HG02678 (cell line): Measurements from ENCODE around the gene TNFRSF6B.
"Not testable (repeated sequence)": the region's sequence is repeated elsewhere in the genome, so short reads cannot be mapped to it uniquely, and the experiment has no call there.

Source experiments
- ATAC-seq: cut with Tn5 transposase; IDR thresholded peaks from one replicate; pipeline ENCODE4 v1.9.1; 2021; ENCODE audit warnings: mild to moderate bottlenecking, moderate library complexity; ENCODE audit not compliant: unreplicated experiment

Gene TNFRSF6B

GRCh38 chr20:63706852-63707557, 10.6 kb downstream of the TNFRSF6B start:
- peak; percentile 14 for ATAC-seq

DNA sequence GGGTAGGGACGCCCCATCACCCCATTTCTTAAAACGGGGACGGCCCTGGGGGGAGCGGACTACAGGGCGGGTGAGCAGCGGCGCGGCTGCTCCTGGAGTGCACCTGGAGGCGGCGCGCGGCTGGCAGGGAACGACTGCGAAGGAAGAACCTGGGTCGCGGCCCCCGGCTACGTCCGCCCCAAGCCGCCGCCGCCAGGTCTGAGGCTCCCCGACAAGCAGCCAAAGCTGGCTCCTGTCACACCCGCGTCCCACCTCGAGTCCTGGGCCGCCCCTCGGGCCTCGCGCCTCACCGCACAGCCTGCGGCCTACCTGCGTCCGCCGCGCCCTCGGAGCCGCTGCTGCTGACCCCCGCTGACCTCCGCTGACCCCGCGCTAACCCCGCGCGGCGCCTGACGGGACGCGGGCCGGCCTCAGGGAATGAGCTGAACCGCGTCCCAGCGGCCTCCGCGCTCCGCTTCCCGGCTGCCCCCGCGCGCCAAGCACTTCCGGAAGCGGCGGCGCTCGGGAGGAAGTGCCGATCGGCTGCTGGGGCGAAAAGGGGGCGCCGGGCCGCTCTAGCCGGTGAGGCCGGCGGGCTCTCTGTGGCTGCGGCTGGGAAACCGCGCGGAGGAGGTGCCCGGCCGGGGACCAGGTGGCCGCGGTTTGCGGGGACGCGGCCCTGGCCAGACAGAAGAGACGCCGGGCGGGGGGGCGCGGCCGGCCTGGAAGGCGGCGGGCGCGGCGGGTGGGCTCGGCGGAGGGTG, 11.3 kb downstream of the TNFRSF6B start, which contains the start of the genes ARFRP1 and ZGPAT:
ARFRP1 (minus strand) TSS at position 419 of the 743 bp plus-strand sequence. CDS start 885 bp downstream, outside the sequence.
ZGPAT (plus strand) TSS at position 482 of the 743 bp plus-strand sequence. CDS start 542 bp downstream, outside the sequence.
- peak; percentile 80 for ATAC-seq

DNA sequence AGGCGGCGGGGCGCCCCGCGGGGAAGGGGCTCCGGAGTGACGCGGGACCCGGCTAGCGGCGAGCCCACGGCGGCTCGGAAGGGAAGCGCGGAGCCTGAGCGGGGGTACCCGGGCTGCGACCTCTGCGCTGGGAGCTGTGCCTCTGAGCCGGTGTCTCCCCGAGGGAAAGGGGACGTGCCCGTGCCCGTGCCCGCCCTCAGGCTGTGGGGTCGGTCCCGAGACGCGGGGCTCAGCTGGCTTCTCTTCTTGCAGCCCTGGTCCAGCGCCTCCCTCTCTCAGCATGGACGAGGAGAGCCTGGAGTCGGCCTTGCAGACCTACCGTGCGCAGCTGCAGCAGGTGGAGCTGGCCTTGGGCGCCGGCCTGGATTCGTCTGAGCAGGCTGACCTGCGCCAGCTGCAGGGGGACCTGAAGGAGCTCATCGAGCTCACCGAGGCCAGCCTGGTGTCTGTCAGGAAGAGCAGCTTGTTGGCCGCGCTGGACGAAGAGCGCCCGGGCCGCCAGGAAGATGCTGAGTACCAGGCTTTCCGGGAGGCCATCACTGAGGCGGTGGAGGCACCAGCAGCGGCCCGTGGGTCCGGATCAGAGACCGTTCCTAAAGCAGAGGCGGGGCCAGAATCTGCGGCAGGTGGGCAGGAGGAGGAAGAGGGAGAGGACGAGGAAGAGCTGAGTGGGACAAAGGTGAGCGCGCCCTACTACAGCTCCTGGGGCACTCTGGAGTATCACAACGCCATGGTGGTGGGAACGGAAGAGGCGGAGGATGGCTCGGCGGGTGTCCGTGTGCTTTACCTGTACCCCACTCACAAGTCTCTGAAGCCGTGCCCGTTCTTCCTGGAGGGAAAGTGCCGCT, 12.1 kb downstream of the TNFRSF6B start:
- peak; percentile 7 for ATAC-seq

DNA sequence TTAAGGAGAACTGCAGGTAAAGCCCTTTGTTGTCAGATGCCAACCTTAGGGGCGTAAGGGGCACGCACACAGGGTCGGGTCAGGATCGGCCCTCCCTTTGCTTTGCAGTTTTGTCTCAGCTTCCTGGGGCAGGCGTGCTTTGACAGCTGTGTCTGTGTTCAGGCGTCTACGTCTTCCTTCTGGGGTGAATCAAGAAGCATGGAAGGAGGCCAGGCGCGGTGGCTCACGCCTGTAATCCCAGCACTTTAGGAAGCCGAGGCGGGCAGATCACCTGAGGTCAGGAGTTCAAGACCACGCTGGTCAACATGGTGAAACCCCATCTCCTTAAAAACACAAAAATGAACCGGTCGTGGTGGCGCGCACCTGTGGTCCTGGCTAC, 12.7 kb downstream of the TNFRSF6B start:
- ATAC-seq: no peak

DNA sequence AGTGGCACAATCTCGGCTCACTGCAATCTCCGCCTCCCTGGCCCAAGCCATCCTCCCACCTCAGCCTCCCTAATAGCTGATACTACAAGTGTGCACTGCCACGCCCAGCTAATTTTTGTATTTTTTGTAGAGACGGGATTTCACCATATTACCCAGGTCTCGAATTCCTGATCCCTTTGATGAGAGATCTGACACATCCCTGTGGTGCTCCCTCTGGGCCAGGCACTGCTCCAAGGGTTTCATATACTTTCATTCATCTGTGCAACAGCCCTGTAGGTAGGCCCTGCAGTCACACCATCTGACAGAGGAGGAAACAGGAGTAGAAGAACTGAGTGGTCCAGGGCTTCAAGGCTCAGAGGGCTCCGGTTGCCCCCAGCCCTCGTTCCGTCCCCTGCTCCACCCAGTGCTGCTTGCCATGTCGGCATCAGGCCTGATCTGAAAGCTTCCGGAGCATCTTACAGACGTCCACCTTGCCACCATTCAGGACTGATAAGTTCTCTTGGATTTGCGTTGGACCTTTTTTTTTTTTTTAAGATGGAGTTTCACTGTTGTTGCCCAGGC, 14.7 kb downstream of the TNFRSF6B start:
- ATAC-seq: no peak

DNA sequence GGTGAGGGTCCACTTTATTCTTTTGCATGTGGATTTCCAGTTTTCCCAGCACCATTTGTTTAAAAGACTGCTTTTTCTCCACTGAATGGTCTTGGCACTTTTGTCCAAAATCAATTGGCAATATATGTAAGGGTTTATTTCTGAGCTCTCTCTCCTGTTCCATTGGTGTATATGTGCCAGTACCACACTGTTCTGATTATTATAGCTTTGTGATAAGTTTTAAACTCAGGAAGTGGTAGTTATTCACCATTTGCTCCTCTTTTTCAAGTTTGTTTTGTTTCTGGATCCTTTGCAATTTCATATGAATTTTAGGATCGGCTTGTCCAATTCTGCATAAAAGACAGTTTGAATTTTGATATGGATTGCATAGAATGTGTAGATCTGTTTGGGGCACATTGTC, 15.7 kb downstream of the TNFRSF6B start:
- no peak for ATAC-seq

GRCh38 chr20:63714858-63715257, 18.4 kb downstream of the TNFRSF6B start:
- ATAC-seq: no peak

- ATAC-seq: no peak
These were observed 22.5 kb downstream of the TNFRSF6B start for GRCh38 chr20:63718996-63719395.

DNA sequence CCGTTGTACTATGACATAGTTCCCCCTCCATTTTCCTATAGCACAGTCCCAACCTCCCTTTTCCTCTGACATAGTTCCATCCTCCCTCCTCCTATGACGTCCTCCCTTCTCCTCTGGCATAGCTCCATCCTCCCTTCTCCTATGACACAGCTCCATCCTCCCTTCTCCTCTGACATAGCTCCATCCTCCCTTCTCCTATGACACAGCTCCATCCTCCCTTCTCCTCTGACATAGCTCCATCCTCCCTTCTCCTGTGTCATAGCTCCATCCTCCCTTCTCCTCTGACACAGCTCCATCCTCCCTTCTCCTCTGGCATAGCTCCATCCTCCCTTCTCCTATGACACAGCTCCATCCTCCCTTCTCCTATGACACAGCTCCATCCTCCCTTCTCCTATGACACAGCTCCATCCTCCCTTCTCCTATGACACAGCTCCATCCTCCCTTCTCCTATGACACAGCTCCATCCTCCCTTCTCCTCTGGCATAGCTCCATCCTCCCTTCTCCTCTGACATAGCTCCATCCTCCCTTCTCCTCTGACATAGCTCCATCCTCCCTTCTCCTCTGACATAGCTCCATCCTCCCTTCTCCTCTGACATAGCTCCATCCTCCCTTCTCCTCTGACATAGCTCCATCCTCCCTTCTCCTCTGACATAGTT, 26.6 kb downstream of the TNFRSF6B start:
- ATAC-seq: not testable (repeated sequence)

DNA sequence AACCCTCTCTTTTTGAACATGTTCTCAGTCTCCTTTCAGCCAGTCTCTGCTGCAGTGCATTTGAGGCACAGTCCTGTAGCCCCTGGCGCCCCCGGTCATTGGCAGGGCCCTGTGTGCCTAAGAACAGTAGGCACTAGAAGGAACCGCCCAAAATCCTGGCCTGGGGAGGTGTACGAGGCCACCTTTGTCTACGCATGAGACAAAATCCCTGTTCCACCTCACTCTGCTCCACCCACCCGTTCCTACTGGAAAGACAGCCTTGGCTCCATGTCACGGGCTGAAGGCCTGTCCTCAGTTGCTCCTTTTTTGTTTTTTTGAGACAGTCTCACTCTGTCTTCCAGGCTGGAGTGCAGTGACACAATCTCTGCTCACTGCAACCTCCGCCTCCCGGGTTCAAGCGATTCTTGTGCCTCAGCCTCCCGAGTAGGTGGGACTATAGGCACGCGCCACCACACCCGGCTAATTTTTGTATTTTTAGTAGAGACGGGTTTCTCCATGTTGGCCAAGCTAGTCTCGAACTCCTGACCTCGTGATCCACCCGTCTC, 33.8 kb downstream of the TNFRSF6B start:
- not testable (repeated sequence) for ATAC-seq

DNA sequence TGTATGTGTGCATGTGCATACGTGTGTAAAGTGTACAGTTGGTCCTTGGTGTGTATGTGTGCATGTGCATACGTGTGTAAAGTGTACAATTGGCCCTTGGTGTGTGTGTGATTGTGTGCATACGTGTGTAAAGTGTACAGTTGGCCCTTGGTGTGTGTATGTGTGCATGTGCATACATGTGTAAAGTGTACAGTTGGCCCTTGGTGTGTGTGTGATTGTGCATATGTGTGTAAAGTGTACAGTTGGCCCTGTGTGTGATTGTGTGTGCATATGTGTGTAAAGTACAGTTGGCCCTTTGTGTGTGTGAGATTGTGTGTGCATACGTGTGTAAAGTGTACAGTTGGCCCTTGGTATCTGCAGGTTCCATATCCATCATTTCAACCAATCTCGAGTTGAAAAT, 35.0 kb downstream of the TNFRSF6B start:
- no peak for ATAC-seq

DNA sequence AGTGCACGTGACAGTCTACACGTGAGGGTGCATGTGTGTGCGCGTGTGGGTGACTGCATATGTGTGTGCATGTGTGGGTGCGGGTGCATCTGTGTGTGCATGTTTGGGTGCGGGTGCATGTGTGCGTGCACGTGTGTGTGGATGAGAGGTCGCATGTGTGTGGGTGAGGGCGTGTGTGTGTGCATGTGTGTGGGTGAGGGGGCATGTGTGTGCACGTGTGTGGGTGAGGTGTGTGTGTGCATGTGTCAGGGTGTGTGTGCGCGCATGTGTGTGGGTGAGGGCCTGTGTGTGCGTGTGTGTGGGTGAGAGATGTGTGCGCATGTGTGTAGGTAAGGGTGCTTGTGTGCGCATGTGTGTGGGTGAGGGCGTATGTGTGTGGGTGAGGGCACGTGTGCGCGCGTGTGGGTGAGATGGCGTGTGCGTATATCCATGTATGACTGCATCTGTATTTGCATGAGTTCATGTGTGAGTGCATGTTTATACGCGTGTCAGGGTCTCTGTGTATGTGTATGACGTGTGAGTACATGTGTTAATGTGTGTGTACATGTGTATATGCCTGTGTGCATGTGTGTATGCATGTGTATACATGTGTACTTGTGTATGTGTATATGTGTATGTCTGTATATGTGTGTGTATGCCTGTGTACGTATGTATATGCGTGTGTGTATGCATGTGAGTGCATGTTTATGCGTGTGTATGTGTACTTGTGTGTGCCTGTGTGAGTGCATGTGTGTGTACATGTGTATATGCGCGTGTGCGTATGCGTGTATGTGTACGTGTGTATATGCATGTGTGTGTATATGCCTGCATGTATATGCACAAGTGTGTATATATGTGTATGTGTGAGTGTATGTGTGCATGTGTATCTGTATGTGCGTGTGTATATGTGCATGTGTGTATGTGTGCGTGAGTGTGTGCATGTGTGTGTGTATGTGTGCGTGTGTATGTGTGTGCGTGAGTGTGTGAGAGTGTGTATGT, 36.0 kb downstream of the TNFRSF6B start:
- no peak for ATAC-seq

GRCh38 chr20:63733117-63733516, 36.7 kb downstream of the TNFRSF6B start:
- no peak for ATAC-seq

- no peak for ATAC-seq
These were observed 37.2 kb downstream of the TNFRSF6B start for GRCh38 chr20:63733579-63734081.

DNA sequence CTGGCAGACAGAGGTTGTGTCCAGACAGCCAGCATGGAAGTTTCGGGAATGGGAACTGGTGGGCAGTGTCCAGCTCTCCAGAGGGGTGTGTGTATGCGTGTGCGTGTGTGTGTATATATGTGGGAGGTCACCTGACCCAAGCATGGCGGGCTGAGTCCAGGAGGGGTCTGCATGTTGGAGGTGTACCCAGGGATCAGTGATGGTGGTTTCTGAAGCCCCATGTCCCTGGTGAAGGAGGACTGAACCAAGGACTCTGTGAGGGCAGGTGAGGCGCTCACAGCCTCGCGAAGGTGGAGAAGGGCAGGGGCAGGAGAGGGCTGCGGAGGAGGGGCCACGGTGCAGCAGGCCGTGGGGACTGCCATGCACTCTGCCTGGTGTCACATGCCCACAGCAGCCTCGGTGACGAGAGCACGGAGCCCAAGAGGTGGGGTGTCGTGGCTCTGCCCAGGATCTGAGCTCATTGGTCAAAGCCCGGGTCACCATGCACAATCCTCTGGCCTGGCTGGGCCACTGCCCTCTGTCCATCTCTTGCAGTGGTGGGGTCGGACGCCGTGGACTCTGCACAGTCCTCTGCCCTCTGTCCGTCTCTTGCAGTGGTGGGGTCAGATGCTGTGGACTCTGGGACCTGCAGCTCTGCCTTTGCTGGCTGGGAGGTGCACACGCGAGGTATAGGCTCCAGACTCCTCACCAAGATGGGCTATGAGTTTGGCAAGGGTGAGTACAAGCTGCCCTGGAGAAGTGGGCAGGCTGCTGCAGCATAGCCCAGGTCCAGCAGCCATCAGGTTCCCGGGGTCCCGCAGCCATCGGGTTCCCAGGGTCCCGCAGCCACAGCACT, 37.9 kb downstream of the TNFRSF6B start:
- no peak for ATAC-seq

GRCh38 chr20:63734946-63735858, 38.8 kb downstream of the TNFRSF6B start:
- no peak for ATAC-seq
